ENCODE results near the gene MTA1. TPM values are rescaled to one million over a fixed set of nuclear protein-coding genes. Genes with fewer than 3 reads are reported as not detected.

MTA1 gene
- total and polyA plus RNA-seq, 4 donors: 3.7 to 28.1 (median 21.0) TPM

GRCh38 chr14:105496831-105497591, 77.4 kb downstream of the MTA1 start:
- Histone ChIP-seq H3K4me1 (ENCODE audit: control insufficient read depth in 4 of 4, insufficient read depth in 4 of 4, low read length in 3 of 4) (peaks cover 12 to 69% (median 53%) of the 10 kb centered on the region in 4 donors), H3K36me3 (ENCODE audit: control insufficient read depth in 4 of 4, insufficient read depth in 3 of 4, low read depth in 1 of 4, low read length in 3 of 4) (no peaks in the 10 kb centered on the region), H3K27ac (ENCODE audit: low read depth in 1 of 2, low read length in 2 of 2) (peak overlapping the region; percentile 77 to 87), H3K4me3 (ENCODE audit: low read depth in 1 of 3, low read length in 3 of 3) (no peak overlapping the region), H3K27me3 (ENCODE audit: control insufficient read depth in 4 of 4, insufficient read depth in 4 of 4, low read length in 3 of 4) (no peaks in the 10 kb centered on the region), H3K9me3 (ENCODE audit: control insufficient read depth in 4 of 4, low read length in 3 of 4) (no peaks in the 10 kb centered on the region), H3K9ac (ENCODE audit: low read depth in 1 of 2, low read length in 2 of 2) (peak overlapping the region in 1 of 2 donors; percentile 16)
- DNase-seq (ENCODE audit: low spot score): no peak
- 50% methylated on average over 32 of the region's 32 CpGs for WGBS
- TF ChIP-seq JUND (IDR thresholded peaks at IDR 0.05) (no peak), REST (IDR thresholded peaks at IDR 0.05) (no peak), FOXA1 (IDR thresholded peaks at IDR 0.05) (no peak), RXRA (IDR thresholded peaks at IDR 0.05) (no peak), EGR1 (IDR thresholded peaks at IDR 0.05; ENCODE audit: low read depth in 2 of 2) (no peak), TAF1 (conservative IDR thresholded peaks at IDR 0.05) (no peak), NR2F2 (IDR thresholded peaks at IDR 0.05) (no peak), MAX (IDR thresholded peaks at IDR 0.05) (no peak), RAD21 (IDR thresholded peaks at IDR 0.05) (no peak), FOXA2 (IDR thresholded peaks at IDR 0.05) (no peak), GABPA (IDR thresholded peaks at IDR 0.05 in 1 of 2, conservative IDR thresholded peaks at IDR 0.05 in 1 of 2) (no peak), HNF4G (IDR thresholded peaks at IDR 0.05) (no peak)
- TF ChIP-seq, protein P1, sequence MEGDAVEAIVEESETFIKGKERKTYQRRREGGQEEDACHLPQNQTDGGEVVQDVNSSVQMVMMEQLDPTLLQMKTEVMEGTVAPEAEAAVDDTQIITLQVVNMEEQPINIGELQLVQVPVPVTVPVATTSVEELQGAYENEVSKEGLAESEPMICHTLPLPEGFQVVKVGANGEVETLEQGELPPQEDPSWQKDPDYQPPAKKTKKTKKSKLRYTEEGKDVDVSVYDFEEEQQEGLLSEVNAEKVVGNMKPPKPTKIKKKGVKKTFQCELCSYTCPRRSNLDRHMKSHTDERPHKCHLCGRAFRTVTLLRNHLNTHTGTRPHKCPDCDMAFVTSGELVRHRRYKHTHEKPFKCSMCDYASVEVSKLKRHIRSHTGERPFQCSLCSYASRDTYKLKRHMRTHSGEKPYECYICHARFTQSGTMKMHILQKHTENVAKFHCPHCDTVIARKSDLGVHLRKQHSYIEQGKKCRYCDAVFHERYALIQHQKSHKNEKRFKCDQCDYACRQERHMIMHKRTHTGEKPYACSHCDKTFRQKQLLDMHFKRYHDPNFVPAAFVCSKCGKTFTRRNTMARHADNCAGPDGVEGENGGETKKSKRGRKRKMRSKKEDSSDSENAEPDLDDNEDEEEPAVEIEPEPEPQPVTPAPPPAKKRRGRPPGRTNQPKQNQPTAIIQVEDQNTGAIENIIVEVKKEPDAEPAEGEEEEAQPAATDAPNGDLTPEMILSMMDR (IDR thresholded peaks at IDR 0.05; ENCODE audit: low read depth, low read length, missing input control): no peak
- TF ChIP-seq, protein P2, sequence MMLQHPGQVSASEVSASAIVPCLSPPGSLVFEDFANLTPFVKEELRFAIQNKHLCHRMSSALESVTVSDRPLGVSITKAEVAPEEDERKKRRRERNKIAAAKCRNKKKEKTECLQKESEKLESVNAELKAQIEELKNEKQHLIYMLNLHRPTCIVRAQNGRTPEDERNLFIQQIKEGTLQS (IDR thresholded peaks at IDR 0.05): no peak

DNA sequence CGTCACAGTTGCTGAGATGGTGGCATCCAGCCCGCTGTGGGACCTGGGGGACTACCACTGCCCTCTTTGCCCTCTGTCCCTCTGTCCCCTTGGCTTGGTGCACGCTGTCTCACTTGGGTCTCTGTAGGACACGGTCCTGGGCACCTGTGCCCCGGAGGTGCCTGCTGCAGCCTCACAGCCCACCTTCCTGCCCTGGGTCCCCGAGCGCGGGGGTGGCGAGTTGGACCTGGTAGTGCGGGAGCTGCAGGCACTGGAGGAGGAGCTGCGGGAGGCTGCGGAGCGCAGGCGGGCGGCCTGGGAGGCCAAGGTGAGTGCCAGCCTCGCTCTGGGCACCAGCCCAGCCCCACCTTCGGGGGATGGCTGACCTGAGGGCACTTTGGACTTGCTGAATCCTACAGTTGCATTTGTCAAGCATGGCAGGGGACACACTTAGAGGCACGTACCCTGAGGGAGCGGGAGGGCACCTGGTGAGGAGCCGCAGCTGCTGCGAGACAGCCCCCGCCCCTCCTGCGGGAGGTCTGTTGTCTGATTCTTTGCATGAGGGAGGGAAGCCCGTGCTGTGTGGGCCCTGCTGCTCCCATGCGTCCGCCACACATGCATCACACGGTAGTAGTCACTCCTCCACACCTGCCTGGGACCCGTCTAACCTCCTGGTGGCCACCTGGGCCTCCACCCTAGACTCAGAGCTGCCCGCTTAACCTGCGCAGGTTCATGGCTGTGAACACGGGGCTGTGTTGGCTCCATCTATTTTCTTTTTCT, 78.2 kb downstream of the MTA1 start:
- Histone ChIP-seq H3K9me3 (ENCODE audit: control insufficient read depth in 4 of 4, low read length in 3 of 4) (no peaks in the 10 kb centered on the region), H3K27me3 (ENCODE audit: control insufficient read depth in 4 of 4, insufficient read depth in 4 of 4, low read length in 3 of 4) (no peaks in the 10 kb centered on the region), H3K9ac (ENCODE audit: low read depth in 1 of 2, low read length in 2 of 2) (no peak overlapping the region), H3K36me3 (ENCODE audit: control insufficient read depth in 4 of 4, insufficient read depth in 3 of 4, low read depth in 1 of 4, low read length in 3 of 4) (no peaks in the 10 kb centered on the region), H3K4me1 (ENCODE audit: control insufficient read depth in 4 of 4, insufficient read depth in 4 of 4, low read length in 3 of 4) (peaks cover 10 to 61% (median 45%) of the 10 kb centered on the region in 4 donors), H3K27ac (ENCODE audit: low read depth in 1 of 2, low read length in 2 of 2) (peak overlapping the region; percentile 2 to 77), H3K4me3 (ENCODE audit: low read depth in 1 of 3, low read length in 3 of 3) (peak overlapping the region in 1 of 3 donors; percentile 26)
- TF ChIP-seq JUND (IDR thresholded peaks at IDR 0.05) (no peak), TAF1 (conservative IDR thresholded peaks at IDR 0.05) (no peak), RXRA (IDR thresholded peaks at IDR 0.05) (peak in 1 of 2 donors; percentile 50), REST (IDR thresholded peaks at IDR 0.05) (no peak), FOXA2 (IDR thresholded peaks at IDR 0.05) (no peak), HNF4A (conservative IDR thresholded peaks at IDR 0.05) (peak in 1 of 2 donors; percentile 56)
- TF ChIP-seq, protein P1 (IDR thresholded peaks at IDR 0.05; ENCODE audit: low read depth, low read length, missing input control): no peak
- no peak for DNase-seq (ENCODE audit: low spot score)
- WGBS: 47% methylated on average over 31 of the region's 31 CpGs
